GM18907 (cell line): ENCODE results near the gene MYO10.

ENCODE experiments used
- ATAC-seq: cut with Tn5 transposase; IDR thresholded peaks from one replicate; pipeline ENCODE4 v1.9.1; 2021; ENCODE audit warnings: mild to moderate bottlenecking, moderate library complexity; ENCODE audit not compliant: unreplicated experiment

MYO10 gene

GRCh38 chr5:16944816-16945562 lies 8.9 kb upstream of the MYO10 start:
- no peak for ATAC-seq

- ATAC-seq: no peak
These were observed 8.0 kb upstream of the MYO10 start for GRCh38 chr5:16943846-16944678.

GRCh38 chr5:16937503-16938161 lies 1.5 kb upstream of the MYO10 start:
- ATAC-seq: no peak

GRCh38 chr5:16936989-16937438 lies 926 bp upstream of the MYO10 start:
- no peak for ATAC-seq

- peak; percentile 60 for ATAC-seq
These were observed 598 bp downstream of the MYO10 start for GRCh38 chr5:16935231-16936149.

- no peak for ATAC-seq
These were observed 1.4 kb downstream of the MYO10 start for GRCh38 chr5:16934677-16935153.

GRCh38 chr5:16934123-16934522 lies 2.0 kb downstream of the MYO10 start:
- peak; percentile 61 for ATAC-seq

GRCh38 chr5:16933337-16933736 lies 2.8 kb downstream of the MYO10 start:
- no peak for ATAC-seq

- no peak for ATAC-seq
These were observed 3.7 kb downstream of the MYO10 start for GRCh38 chr5:16932401-16932800.

GRCh38 chr5:16931334-16932110 lies 4.6 kb downstream of the MYO10 start:
- no peak for ATAC-seq

GRCh38 chr5:16930496-16930895 lies 5.6 kb downstream of the MYO10 start:
- ATAC-seq: no peak

- ATAC-seq: no peak
These were observed 6.3 kb downstream of the MYO10 start for GRCh38 chr5:16929831-16930230.

GRCh38 chr5:16929347-16929746 lies 6.7 kb downstream of the MYO10 start:
- ATAC-seq: no peak

- no peak for ATAC-seq
These were observed 8.5 kb downstream of the MYO10 start for GRCh38 chr5:16927613-16928012.

GRCh38 chr5:16926417-16926816 lies 9.7 kb downstream of the MYO10 start:
- no peak for ATAC-seq

GRCh38 chr5:16924206-16924605 lies 11.9 kb downstream of the MYO10 start:
- ATAC-seq: no peak

- peak; percentile 57 for ATAC-seq
These were observed 13.7 kb downstream of the MYO10 start for GRCh38 chr5:16922430-16922829.

GRCh38 chr5:16921211-16921610 lies 14.9 kb downstream of the MYO10 start:
- no peak for ATAC-seq

GRCh38 chr5:16920109-16920816 lies 15.8 kb downstream of the MYO10 start:
- ATAC-seq: no peak
